Measurements from ENCODE around the gene ANO4.
"Not testable (repeated sequence)": the region's sequence is repeated elsewhere in the genome, so short reads cannot be mapped to it uniquely, and the experiment has no call there.

The ANO4 gene

GRCh38 chr12:101116911-101117310, 322.3 kb downstream of the ANO4 start:
- H3K4me3 ChIP-seq (ENCODE audit: control insufficient read depth, low read depth, low read length), result no peak overlapping the region
- no peak for DNase-seq (ENCODE audit: low read depth)
- TF ChIP-seq, protein P1, sequence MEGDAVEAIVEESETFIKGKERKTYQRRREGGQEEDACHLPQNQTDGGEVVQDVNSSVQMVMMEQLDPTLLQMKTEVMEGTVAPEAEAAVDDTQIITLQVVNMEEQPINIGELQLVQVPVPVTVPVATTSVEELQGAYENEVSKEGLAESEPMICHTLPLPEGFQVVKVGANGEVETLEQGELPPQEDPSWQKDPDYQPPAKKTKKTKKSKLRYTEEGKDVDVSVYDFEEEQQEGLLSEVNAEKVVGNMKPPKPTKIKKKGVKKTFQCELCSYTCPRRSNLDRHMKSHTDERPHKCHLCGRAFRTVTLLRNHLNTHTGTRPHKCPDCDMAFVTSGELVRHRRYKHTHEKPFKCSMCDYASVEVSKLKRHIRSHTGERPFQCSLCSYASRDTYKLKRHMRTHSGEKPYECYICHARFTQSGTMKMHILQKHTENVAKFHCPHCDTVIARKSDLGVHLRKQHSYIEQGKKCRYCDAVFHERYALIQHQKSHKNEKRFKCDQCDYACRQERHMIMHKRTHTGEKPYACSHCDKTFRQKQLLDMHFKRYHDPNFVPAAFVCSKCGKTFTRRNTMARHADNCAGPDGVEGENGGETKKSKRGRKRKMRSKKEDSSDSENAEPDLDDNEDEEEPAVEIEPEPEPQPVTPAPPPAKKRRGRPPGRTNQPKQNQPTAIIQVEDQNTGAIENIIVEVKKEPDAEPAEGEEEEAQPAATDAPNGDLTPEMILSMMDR (IDR thresholded peaks at IDR 0.05; ENCODE audit: control insufficient read depth, insufficient read depth, low read depth, low read length, missing control alignments), result no peak

- no peak for DNase-seq (ENCODE audit: low read depth)
- TF ChIP-seq, protein P1 (IDR thresholded peaks at IDR 0.05; ENCODE audit: control insufficient read depth, insufficient read depth, low read depth, low read length, missing control alignments), result peak; percentile 20
These were observed 323.3 kb downstream of the ANO4 start for GRCh38 chr12:101117842-101118241.

GRCh38 chr12:101127521-101128219, 333.1 kb downstream of the ANO4 start:
- TF ChIP-seq, protein P1 (IDR thresholded peaks at IDR 0.05; ENCODE audit: control insufficient read depth, insufficient read depth, low read depth, low read length, missing control alignments), result no peak
- no peak overlapping the region for H3K4me3 ChIP-seq (ENCODE audit: control insufficient read depth, low read depth, low read length)
- DNase-seq (ENCODE audit: low read depth), result peak; percentile 38

More at GRCh38 chr12:101117842-101118241, 323.3 kb downstream of the ANO4 start:
- H3K4me3 ChIP-seq (ENCODE audit: control insufficient read depth, low read depth, low read length), result no peak overlapping the region

GRCh38 chr12:101145777-101146431, 351.3 kb downstream of the ANO4 start:
- not testable (repeated sequence) for DNase-seq (ENCODE audit: low read depth); H3K4me3 ChIP-seq (ENCODE audit: control insufficient read depth, low read depth, low read length)

DNA sequence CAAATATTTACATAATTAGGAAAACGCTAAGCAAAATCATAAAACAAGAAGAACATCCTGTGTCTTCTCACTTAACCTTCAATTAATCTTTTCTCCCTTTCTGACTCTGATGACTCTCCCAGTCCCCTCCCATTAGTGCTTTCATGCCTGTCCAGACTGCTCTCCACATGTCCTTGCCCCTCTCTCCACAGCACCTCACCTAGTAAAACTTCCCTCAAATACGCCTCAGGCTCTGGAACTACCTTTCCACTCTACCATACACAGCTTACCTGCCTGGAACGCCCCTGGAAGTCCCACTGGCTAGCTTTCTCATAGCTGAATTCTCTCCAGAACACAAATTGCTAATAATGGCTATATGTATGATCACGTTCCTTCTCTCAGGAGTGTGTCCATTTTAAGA, 370.7 kb downstream of the ANO4 start:
- H3K4me3 ChIP-seq (ENCODE audit: control insufficient read depth, low read depth, low read length), result no peak overlapping the region
- no peak for DNase-seq (ENCODE audit: low read depth)
- TF ChIP-seq, protein P1 (IDR thresholded peaks at IDR 0.05; ENCODE audit: control insufficient read depth, insufficient read depth, low read depth, low read length, missing control alignments), result no peak

- no peak overlapping the region for H3K4me3 ChIP-seq (ENCODE audit: control insufficient read depth, low read depth, low read length)
- DNase-seq (ENCODE audit: low read depth), result no peak
- TF ChIP-seq, protein P1 (IDR thresholded peaks at IDR 0.05; ENCODE audit: control insufficient read depth, insufficient read depth, low read depth, low read length, missing control alignments), result no peak
These were observed 372.3 kb downstream of the ANO4 start for GRCh38 chr12:101166866-101167265.

DNA sequence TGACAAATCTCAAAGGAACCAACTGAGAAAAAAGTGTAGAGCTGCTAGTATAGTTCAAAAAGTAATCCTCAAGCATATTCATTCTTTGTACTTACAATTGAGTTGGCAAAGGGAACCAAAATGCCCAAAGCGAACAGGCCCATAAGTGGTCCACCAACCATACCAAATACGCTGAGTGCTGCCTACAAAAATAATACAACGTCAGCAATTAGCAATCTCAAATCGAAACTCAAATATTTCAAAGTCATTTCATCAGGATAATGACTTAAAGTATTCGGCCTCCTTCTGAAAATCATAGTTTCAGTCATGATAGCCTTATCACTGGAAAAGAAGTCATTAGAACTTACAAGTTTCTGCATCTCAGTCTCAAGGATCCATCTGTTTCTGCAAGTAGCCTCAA, 373.4 kb downstream of the ANO4 start:
- TF ChIP-seq, protein P1 (IDR thresholded peaks at IDR 0.05; ENCODE audit: control insufficient read depth, insufficient read depth, low read depth, low read length, missing control alignments), result no peak
- no peak overlapping the region for H3K4me3 ChIP-seq (ENCODE audit: control insufficient read depth, low read depth, low read length)

More for the DNA sequence above, 373.4 kb downstream of the ANO4 start:
- no peak for DNase-seq (ENCODE audit: low read depth)
